HG03457 (cell line): ENCODE measurements around the gene PLPP3.

Source experiments
- ATAC-seq: cut with Tn5 transposase; IDR thresholded peaks from one replicate; pipeline ENCODE4 v1.9.1; 2021; ENCODE audit warnings: moderate number of reproducible peaks; ENCODE audit not compliant: unreplicated experiment

The PLPP3 gene

DNA sequence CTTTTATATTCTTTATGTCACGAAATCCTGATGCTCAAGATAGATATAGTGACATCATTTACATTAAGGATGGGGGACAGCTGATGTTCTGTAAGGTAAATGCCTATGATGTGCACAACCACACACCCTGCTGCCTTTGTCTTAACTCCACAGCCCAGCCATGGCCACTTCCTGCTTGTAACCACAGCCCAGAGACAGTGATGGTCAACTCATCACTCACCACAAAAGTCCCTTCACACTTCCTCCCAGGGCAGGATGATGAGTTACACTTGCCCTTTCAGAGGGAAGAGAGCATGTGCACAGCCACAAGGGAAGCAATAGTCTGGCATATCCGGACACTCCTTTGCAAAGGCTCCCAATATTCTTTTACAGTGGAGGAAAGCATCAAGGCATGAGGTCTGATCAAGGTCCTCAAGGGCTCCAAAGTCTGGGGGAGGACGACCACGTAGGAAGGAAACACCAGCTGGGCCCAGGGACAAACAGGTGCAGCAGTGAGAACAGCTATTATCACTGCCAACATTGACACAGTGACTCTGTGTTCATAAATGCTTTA, 53.8 kb downstream of the PLPP3 start:
- peak; percentile 83 for ATAC-seq

DNA sequence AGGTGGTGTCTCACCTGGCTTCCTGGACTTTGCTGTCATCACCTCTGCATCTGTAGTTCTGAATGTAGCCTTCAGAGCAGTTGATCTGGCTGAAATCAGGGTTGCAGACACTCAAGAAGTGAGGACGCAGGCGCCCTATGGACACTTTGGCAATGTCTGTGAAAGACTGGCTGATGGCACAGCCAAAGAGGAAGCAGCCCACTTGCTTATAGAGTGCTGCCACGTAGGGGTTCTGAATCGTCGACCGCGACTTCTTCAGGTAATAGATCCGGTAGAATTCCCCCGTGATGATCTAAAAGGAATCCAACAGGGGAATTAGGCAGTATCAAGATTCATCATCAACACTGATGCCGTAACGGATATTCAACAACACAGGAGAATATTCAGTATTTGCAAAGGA, 55.1 kb downstream of the PLPP3 start:
- no peak for ATAC-seq

DNA sequence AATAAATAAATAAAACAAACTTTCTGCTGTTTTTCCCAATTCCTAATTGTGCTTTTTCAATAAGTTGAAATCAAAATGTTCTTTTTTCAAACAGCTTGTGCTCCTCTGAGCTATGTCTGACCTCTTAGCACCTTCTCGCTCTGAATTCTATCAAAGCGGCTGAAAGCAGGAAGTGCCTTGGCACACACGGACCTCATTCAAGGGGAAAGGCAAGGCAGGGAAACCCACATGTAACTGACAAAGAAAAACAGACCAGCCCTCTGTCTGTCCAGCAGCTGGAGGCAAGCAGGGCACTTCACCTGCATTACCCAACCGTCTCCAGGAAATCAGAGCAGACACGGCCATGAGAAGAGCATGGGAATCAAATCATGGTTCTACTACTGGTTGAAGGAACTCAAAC, 56.7 kb downstream of the PLPP3 start:
- no peak for ATAC-seq

DNA sequence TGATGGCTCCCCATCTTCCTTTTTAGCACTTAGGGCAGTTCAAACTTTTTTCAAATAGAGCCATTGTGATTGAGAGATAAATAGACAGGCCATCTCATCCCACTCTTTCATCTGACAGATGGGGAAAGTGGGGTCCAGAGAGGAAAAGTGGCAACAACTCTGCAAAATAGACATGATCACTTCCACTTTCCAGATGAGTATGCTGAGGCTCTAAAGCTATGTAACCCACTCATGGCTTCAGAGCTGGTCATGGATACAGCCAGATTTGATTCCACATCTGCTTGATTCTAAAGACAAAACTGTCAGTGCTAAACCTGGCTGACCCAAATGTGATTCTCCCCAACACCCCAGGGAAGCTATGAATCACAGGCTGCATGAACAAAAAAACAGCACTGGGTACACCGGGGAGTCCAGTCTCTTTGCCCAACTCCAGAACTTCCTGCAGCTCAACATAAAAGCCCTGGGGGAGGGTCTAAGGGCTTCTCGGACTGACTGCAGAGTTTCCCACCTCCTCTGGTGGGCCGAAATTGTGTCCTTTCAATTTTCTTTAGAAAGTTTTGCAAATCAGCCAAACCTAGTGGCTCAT, 59.3 kb downstream of the PLPP3 start:
- ATAC-seq = no peak

DNA sequence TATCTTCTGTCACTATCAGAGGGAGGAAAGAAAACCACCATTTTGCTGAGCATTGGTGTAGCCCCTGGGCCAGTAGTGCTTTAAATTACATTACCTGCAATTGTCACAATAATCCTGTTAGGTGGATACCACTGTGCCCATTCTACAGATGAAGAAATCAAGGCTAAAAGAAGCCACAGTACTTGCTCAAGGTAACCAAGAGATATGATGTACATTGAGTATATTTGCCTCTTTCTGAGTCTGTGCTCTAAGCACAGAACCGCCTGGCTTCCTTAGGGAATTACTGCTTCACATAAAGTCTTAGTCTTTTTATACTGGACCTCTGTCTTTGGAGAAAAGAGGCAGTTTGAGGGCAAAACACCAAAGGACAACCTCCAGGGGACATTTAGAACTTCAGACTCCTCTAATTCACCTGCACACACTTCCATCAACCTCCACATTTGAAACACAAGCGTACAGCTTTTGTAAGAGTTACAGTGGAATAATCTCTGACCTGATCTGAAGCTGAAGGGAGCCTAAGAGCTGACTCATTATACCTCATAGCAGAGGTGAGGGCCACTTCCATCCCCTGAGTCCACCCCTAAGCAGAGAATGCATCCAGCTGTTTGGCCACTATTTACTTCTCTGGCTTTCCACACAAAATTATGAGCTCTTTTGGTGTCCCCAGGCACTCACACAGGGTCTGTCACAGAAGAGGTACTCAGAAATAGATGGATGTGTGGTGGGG, 61.8 kb downstream of the PLPP3 start:
- no peak for ATAC-seq

DNA sequence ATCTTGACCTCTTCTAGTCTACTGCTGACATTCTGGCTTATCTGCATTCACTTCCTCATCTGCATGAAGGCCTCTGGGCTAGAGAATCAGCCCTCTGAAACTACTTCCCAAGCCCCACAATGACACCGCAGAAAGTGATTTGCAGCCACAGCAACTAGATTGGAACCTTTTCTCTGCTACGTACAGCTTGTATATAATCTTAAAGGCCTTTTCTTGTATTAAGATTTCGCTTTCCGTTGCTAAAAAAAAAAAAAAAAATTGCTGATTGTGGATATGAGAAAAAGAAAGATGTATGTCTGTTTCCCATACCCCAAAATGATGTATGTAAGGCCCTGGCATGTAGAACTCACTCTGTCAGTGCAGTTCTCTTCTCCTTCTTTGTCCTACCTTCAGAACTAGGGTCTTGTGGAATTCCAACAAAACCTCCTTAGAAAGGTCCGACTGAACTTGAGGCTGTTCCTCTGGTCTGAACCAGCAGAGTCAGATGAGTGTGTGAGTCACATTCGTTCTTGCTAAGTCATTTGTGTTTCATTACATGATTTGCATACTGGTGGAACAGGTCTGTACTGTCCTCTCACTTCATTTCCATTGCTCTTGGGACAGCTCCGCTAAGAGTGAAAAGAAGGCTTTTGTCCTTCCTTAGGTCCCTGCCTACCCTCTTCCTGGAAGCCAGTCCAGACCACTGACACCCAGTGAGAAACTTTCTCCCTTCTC, 62.7 kb downstream of the PLPP3 start:
- ATAC-seq = peak; percentile 84

DNA sequence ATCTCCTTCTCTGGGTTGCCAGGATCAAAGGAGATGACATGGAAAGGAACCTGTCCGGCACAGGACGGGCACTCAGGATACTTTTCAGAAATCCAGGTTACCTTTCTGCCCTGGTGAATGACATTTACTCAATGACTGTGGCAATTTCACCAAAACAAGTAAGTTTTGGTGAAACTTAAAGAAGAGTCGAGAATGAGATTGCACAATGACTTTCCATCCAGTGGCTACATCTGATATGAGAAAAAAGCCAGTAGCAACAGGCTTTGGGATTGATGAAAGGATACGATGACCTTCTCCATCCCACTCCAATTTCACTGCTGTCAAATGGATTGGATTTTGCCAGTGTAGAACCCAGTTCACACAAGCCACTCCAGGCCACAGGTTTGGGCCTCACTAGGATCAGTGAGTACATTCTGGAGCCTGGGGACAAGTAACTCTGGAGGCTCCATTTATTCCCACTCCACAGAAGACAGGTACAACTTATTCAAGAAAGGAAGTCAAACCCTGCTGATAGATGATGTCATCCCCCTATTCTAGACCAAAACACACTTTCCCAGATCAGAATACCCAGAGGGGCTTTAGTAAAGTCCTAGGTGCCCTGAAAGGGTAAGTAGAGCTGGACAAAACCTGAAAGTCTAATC, 63.3 kb downstream of the PLPP3 start:
- no peak for ATAC-seq

DNA sequence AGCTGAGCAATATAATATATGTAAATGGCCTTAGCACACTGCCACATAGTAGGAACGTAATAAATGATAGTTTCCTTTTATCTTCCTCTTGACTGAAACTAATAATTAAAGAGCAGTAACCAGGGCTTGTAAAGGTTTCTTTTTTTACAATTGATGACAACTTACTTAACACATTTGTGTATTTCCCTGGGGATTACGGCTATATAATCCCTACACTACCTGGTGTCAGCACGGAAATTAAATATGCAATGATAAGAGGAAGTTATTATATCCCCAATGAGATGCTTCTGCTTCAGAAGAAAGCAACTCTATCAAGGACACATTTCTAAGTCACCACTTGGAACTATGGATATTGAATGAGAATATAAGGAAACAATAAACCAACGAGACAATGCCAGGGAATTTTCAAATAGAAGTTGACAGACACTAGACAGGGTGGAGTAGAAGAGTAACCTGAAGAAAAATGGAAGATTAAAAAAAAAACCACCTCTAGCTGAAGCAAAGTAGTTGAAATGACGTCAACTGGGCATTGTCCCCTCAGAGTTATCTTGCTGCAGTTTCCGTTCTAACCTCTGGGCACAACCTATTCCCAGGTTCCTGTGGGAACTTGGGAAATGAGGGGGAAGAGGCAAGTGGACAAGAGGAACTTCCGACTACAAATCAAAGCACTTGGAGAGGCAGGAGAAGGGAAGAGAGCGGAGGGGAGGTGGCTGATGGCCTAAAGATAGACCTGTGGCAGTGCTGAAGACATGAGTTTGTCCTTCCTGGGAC, 66.5 kb downstream of the PLPP3 start:
- ATAC-seq = no peak

DNA sequence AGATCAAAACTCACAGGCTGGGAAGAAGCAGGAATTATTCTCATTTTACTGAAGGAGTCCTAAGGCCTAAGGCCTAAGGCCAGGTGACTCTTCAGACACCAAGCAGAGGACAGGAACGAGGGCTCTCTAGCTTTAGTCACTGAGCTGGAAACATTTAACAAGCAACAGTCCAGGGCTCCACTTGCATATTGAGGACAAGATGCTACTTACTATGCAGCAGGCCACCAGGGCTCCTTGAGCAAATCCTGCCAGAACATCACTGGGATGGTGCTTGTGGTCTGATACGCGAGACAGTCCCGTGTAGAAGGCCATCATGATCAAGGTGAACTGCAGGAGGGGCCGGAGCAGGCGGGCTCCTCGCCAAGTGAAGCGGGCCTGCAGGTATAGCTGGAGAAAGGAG, 67.6 kb downstream of the PLPP3 start:
- ATAC-seq = no peak

DNA sequence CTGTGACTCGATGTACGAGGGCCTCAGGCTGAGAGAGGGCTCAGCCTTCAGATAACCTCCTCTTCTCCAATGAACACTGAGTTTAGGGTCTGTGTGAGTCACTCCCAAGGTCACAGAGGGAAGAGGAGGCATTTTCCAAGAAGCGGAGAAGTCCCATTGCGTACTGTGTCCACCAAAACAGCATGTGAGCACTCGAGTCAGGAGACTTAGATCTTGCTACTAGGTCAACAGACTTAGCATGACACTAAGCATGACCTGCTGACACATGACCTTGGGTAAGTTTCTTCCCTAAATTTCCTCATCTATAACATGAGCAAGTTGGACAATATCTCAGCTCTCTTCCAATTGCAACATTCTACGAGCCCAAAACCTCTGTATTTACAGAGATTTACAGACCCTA, 68.0 kb downstream of the PLPP3 start:
- no peak for ATAC-seq

DNA sequence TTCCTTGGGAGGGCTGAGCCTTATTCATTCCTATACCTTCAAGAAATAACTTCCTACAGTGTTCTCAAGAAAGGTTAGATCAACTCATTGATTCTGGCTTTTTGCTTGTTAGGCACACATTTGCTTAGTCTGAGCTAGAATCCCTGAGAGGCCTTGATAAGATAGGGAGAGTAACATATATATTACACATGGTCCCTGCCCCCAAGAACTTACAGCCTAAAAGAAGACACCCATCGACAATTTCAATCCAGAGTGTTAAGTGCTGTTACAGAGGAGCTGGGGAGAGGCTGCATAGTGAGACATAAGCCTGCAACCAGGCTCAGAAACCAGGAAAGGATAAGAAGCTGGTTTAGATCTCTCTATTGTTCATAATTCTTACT, 68.7 kb downstream of the PLPP3 start:
- no peak for ATAC-seq

DNA sequence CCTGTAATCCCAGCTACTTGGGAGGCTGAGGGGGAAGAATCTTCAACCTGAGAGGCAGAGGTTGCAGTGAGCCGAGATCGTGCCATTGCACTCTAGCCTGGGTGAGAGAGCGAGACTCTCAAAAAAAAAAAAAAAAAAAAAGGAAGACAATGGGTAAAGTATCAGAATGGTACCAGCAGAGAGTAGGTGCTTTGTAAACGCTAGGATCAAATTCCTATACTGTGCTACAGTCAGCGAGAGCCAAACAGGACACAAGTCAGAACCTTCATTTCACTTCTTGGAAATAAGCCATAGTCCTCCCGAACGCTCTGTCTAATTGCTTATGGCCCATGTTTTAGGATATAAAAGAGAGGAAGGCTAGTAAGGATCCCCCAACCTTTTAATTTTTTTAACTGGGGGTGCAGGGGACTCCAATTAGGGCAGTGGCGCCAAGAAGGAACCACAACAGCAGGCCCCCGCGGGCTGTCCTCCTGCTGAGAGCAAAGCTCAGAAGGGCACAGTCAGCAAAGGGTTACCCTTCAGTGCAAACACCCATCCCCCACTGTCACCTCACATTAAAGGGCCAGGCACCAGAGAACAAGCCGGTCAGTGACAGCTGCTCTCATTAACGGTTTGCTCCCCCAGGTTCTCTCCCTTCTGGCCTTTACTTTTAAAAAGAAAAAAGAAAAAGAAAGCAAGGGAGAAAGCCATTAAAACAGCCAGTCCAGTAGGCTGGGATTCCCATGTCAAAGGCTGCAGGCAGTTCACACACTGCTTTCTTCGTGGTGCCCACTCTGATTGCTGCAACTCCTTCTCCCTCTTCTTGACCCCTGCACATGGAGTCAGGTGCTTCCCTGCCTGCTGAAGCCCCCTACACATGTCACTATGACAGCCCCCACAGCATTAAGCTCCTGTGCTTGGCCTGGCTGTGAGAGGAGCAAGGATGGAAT, 69.4 kb downstream of the PLPP3 start:
- ATAC-seq = no peak

DNA sequence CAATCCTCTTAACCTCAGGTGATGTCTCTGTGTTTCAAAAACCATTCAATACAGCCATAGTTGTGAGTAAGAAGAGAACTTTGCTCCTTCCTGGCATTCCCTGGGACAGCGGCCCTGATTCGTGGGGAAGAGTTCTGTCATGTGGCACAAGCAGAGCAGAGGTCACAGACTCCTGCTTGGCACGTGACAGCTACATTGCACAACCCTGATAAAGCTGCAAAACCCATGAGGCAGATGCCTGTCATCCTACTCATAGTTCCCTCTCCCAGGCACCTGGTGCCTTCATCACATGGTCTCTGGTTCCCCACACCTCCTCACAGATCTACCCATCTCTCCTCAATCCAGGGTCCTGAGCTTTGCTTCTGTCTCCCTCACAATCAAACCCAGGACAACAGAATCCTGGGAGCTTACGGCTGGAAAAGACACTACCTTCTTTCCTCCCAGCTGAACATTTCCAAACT, 70.8 kb downstream of the PLPP3 start:
- no peak for ATAC-seq

DNA sequence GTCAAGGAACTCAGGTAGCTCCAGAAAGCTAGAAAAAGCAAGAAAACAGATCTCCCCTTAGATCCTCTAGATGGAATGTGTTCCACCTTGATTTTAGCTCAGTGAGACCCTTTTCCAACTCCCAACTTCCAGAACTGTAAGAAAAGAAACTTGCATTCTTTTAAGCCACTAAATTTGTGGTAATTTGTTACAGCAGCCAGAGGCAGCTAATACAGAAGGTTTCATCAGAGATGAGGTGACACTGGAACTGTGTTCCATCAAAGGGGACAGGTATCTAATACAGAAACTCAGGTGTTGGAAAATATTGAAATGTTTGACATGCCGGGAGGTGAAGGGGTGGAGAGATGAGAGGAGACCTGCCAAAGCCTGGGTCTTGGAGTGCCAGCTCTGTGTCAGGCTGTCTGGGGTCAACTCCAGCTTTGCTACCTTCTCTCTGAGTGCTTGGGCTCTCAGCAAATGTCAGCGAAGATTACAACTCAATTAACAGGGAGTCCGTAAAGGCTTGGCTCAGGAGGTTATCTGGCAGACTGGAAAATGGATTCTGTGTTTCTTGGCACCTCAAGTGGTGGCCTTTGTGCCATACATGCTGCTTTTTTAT, 71.3 kb downstream of the PLPP3 start:
- ATAC-seq = no peak

DNA sequence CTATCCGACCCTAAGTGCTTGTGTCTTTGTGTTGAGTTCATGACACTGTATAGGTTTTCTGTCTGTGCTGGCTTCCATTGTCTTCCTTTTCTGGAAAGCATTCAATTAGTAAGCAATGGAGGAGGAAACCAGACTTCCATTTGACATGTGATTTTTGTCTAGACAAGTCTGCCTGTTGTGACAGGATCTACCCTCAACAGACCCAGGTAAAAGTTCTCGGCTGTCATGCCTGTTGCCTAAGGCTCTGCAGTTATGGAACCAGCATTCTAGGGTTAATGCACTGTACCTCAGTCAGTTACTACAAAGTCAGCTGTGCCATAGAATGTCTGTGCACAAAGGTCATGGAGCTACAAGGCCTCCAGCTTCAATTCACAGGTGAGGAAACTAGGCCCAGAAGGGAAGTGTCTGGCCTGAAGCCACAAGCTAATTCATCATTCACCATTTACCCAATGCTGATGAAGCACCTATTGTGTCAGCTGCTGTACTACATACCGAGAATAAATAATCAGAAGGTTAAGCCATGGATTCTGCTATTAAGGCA, 72.3 kb downstream of the PLPP3 start:
- no peak for ATAC-seq

DNA sequence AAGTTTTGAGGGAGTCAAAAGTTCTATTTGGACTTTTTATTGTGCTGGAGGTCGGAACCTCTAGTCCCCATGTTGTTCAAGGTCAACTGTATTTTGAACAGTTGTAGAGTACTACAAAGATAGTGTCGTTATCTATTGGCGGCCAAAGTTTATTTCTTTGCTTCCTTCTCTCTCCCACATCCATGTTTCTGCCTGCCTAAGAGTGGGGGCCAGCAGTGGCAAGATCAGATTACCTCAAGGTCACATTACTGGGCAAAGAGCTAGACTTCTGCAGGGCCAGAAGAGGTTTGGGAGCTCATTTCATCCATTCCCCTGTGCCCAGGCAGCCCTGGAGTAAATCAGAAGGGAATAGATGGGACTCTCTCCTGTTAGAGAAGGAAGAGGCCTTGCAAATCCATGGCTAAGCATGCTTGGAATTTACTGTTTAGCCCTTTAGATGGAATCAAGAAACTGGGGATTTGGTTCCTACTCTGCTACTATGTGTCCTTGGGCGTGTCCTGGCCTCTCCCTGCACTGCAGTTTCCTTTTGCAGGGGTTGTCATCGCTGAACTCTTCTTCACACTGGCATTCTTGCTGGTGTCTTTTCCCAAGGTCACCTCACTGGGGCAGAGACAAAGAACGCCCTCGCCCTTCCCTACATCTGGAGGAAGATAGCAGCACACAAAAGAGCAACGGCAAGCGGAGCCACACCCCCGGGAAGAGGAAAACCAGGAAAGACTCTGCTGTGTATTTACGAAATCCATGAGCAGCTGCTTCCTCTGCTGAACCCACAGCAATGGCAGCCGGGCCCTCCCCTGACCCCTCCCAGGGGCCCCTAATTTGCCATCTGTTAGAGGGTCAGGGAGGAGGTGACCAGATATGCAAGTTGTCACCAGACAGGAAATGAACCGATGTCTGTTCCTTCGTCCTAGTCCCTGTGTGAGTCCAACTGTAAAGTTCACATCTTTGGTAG, 73.3 kb downstream of the PLPP3 start:
- ATAC-seq = no peak

DNA sequence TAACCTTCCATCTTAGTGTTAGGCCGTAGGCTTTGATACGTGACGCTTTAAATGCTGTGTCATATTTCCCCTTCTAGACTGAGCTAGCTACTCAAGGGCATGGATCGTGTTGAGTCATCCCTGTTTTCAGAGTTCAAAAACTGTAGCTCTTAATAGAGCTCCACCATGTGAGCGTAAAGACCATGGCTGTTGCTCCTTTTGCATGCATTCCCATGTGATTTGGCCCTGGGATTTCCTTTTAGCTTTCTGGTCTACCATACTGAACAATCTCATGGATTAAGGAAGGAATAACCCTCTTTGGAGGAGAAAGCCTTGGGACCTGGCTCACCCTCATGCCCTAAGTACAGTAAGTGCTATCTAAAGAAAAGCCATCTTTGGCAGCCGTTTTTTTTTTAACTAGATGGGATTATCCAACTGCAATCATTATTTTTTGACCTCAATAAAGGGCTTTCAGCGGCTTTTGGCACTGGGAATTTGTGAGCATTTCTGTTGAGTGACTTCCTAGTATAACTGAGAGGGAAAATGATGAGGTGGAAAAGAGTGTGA, 76.6 kb downstream of the PLPP3 start:
- no peak for ATAC-seq

DNA sequence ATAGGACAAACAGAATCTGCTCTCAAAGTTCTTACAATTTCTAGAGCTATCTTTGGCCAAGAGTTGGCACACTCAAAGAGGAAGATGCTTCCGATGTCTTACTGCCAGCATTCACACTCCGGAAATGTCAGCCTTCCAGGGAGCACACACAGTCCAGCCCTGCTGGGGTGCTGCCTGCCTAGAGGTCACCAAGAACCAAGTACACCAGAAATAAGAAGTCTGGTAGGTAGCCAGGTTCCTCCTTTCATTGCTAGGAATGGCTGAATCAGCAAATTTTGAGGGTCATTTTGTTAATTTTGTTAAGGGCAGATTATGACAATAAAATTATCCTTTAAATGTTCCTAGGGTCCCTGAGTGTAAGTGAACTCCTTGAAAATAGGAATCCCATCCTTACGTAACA, 77.5 kb downstream of the PLPP3 start:
- no peak for ATAC-seq
